Endothelial cell of umbilical vein (primary cell): Measurements from ENCODE around the gene MRPL41.
"Not testable (repeated sequence)": the region's sequence is repeated elsewhere in the genome, so short reads cannot be mapped to it uniquely, and the experiment has no call there.

Source experiments
- CTCF ChIP-seq, 2 donors: IDR thresholded peaks; 1 replicate in 1 of 2; 2 replicates in 1 of 2; pipeline ENCODE4 v1.5.1; 2011; ENCODE audit warnings: low read length in 2 of 2, mild to moderate bottlenecking in 2 of 2, moderate library complexity in 2 of 2, control low read depth in 1 of 2, inconsistent platforms in 1 of 2, low read depth in 1 of 2; ENCODE audit not compliant: insufficient read depth in 1 of 2; ENCODE audit errors: extremely low read depth in 1 of 2
- EZH2 ChIP-seq: IDR thresholded peaks from 2 replicates; pipeline ENCODE4 v1.6.1; 2012; ENCODE audit warnings: borderline replicate concordance, low read depth, mild to moderate bottlenecking, moderate library complexity, low read length, inconsistent platforms; ENCODE audit not compliant: severe bottlenecking
- MAX ChIP-seq: IDR thresholded peaks from 2 replicates; pipeline ENCODE4 v1.6.1; 2011; ENCODE audit not compliant: insufficient read depth, insufficient read length
- POLR2A ChIP-seq: IDR thresholded peaks from 2 replicates; pipeline ENCODE4 v1.6.1; 2012; ENCODE audit warnings: low read depth, mild to moderate bottlenecking, control low read depth, low read length
- POLR2AphosphoS5 ChIP-seq: IDR thresholded peaks from 2 replicates; pipeline ENCODE4 v1.6.1; 2012; ENCODE audit warnings: low read depth, mild to moderate bottlenecking, control low read depth, low read length, moderate library complexity; ENCODE audit not compliant: insufficient read depth

- TF ChIP-seq POLR2A; CTCF (IDR thresholded peaks at IDR 0.05; ENCODE audit: extremely low read depth in 1 of 2, insufficient read depth in 1 of 2, low read depth in 1 of 2, low read length in 2 of 2); POLR2AphosphoS5; MAX; EZH2: not testable (repeated sequence)
These were observed 44.9 kb downstream of the MRPL41 start for GRCh38 chr9:137596577-137596976.
